ENCODE results near the gene COL9A1. TPM values are rescaled to one million over a fixed set of nuclear protein-coding genes. Genes with fewer than 3 reads are reported as not detected.

Gene COL9A1
- total and polyA plus RNA-seq, 9 of the 15 experiments (the other 6 are each of a cell fraction or from before 2014, with no cell fraction given), result 0.01 to 0.13 (median 0.06) TPM; not detected in 1

GRCh38 chr6:70336996-70337742 lies 34.3 kb upstream of the COL9A1 start (continued):
- TF ChIP-seq REST (IDR thresholded peaks at IDR 0.05; ENCODE audit: borderline replicate concordance), result peak; percentile 54; the same call in 1 of the 2 replicates
- TF ChIP-seq REST (CRISPR knock-in tag; IDR thresholded peaks at IDR 0.05; ENCODE audit: low read depth), result no peak
- no peak for TF ChIP-seq MXD1 (CRISPR knock-in tag; IDR thresholded peaks at IDR 0.05; ENCODE audit: borderline replicate concordance, poor library complexity, severe bottlenecking)
- TF ChIP-seq FOXJ3 (CRISPR knock-in tag; IDR thresholded peaks at IDR 0.05), result peak; percentile 38; the same call in 1 of the 2 replicates
- TF ChIP-seq TRIM28 (IDR thresholded peaks at IDR 0.05), result peak; percentile 79; the same call in 1 of the 2 replicates
- peak; percentile 90 for TF ChIP-seq HMBOX1 (IDR thresholded peaks at IDR 0.05)
- peak; percentile 89; the same call in 1 of the 2 replicates for TF ChIP-seq ZNF668 (CRISPR knock-in tag; IDR thresholded peaks at IDR 0.05)
- TF ChIP-seq HMG20A (CRISPR knock-in tag; conservative IDR thresholded peaks at IDR 0.05), result no peak
- peak; percentile 88 for TF ChIP-seq MYNN (IDR thresholded peaks at IDR 0.05)
- TF ChIP-seq MYNN (CRISPR knock-in tag; IDR thresholded peaks at IDR 0.05), result no peak
- peak; percentile 99 for TF ChIP-seq HDAC3 (IDR thresholded peaks at IDR 0.05; ENCODE audit: borderline replicate concordance, partially characterized antibody)
- peak; percentile 96 for TF ChIP-seq ZNF175 (CRISPR knock-in tag; IDR thresholded peaks at IDR 0.05; ENCODE audit: low read depth)
- no peak for TF ChIP-seq HMG20B (CRISPR knock-in tag; IDR thresholded peaks at IDR 0.05)
- TF ChIP-seq NELFE (IDR thresholded peaks at IDR 0.05; ENCODE audit: insufficient read depth, insufficient read length), result no peak
- TF ChIP-seq CTBP1 (IDR thresholded peaks at IDR 0.05; ENCODE audit: borderline replicate concordance), result peak; percentile 74; the same call in 1 of the 2 replicates

Data from K562 (cell line).